ENCODE measurements around the gene DHDH. TPM values are rescaled to one million over a fixed set of nuclear protein-coding genes. Genes with fewer than 3 reads are reported as not detected.

DHDH gene
- total RNA-seq, 5 donors from 2014 or later (not counting 1 experiment from before 2014, with no cell fraction given), result 0.93 to 1.7 (median 1.2) TPM

- Histone ChIP-seq H3K36me3 (ENCODE audit: control insufficient read depth in 2 of 2, extremely low read depth in 1 of 2, insufficient read depth in 1 of 2, low read length in 1 of 2) (peaks cover 6 to 78% of the 10 kb centered on the region in 2 donors), H3K27me3 (replicated peaks in 1 of 2; ENCODE audit: control insufficient read depth in 2 of 2, extremely low read depth in 1 of 2, insufficient read depth in 2 of 2, low read length in 1 of 2) (no peaks in the 10 kb centered on the region), H3K4me3 (ENCODE audit: control insufficient read depth in 1 of 2, extremely low read depth in 1 of 2, low read length in 1 of 2) (no peak overlapping the region), H3K9me3 (no peaks in the 10 kb centered on the region), H3K27ac (ENCODE audit: low read length) (no peak overlapping the region), H3K4me1 (ENCODE audit: control insufficient read depth in 1 of 2, extremely low read depth in 1 of 2, insufficient read depth in 2 of 2, low read length in 2 of 2) (no peaks in the 10 kb centered on the region)
- DNase-seq (no peak), ATAC-seq (replicated peaks in 1 of 4) (no peak)
- POLR2A ChIA-PET, result interaction anchor here in 1 of 2 donors (0.7 kb wide), 1 partner anchor 83 kb away, joined by 3 read pairs; the partner anchor contains the start of gene RUVBL2
- WGBS (ENCODE audit: insufficient coverage), result 100% methylated on average over 2 of the region's 2 CpGs
- CTCF ChIA-PET, result no interaction called here
- Mint-ChIP-seq H3K4me1 (no peaks in the 10 kb centered on the region), H3K9me3 (no peaks in the 10 kb centered on the region), H3K27ac (no peak overlapping the region), H3K36me3 (peaks cover 38% of the 10 kb centered on the region), H3K27me3 (no peaks in the 10 kb centered on the region), H3K4me3 (no peak overlapping the region)
Measured at GRCh38 chr19:48910803-48911202, 22.7 kb upstream of the DHDH start.

- Mint-ChIP-seq H3K4me1 (no peaks in the 10 kb centered on the region), H3K27me3 (no peaks in the 10 kb centered on the region), H3K36me3 (peaks cover 39% of the 10 kb centered on the region), H3K9me3 (no peaks in the 10 kb centered on the region), H3K4me3 (no peak overlapping the region), H3K27ac (no peak overlapping the region)
- WGBS (ENCODE audit: insufficient coverage), result 100% methylated on average over 2 of the region's 9 CpGs
- H3K27me3 ChIP-seq (replicated peaks in 1 of 2; ENCODE audit: control insufficient read depth in 2 of 2, extremely low read depth in 1 of 2, insufficient read depth in 2 of 2, low read length in 1 of 2), result no peaks in the 10 kb centered on the region
- no peaks in the 10 kb centered on the region for H3K4me1 ChIP-seq (ENCODE audit: control insufficient read depth in 1 of 2, extremely low read depth in 1 of 2, insufficient read depth in 2 of 2, low read length in 2 of 2)
- no peaks in the 10 kb centered on the region for H3K9me3 ChIP-seq
- peaks cover 6 to 75% of the 10 kb centered on the region in 2 donors for H3K36me3 ChIP-seq (ENCODE audit: control insufficient read depth in 2 of 2, extremely low read depth in 1 of 2, insufficient read depth in 1 of 2, low read length in 1 of 2)
- POLR2A ChIA-PET, result no interaction called here
- peak in 14 of 35 experiments; percentile 12 to 53 (median 23) for DNase-seq
- no peak overlapping the region for H3K27ac ChIP-seq (ENCODE audit: low read length)
- CTCF ChIA-PET, result no interaction called here
- no peak overlapping the region for H3K4me3 ChIP-seq (ENCODE audit: control insufficient read depth in 1 of 2, extremely low read depth in 1 of 2, low read length in 1 of 2)
- ATAC-seq (replicated peaks in 1 of 4), result peak; percentile 43 to 83 (median 52)
Measured at GRCh38 chr19:48913114-48913889, 20.2 kb upstream of the DHDH start.

GRCh38 chr19:48914181-48914580, 19.3 kb upstream of the DHDH start:
- no peak overlapping the region for H3K27ac Mint-ChIP-seq
- H3K27me3 Mint-ChIP-seq, result no peaks in the 10 kb centered on the region
- H3K4me1 ChIP-seq (ENCODE audit: control insufficient read depth in 1 of 2, extremely low read depth in 1 of 2, insufficient read depth in 2 of 2, low read length in 2 of 2), result no peaks in the 10 kb centered on the region
- 100% methylated on average over 4 of the region's 8 CpGs for WGBS (ENCODE audit: insufficient coverage)
- no peak overlapping the region for H3K27ac ChIP-seq (ENCODE audit: low read length)
- H3K36me3 Mint-ChIP-seq, result peaks cover 48% of the 10 kb centered on the region
- CTCF ChIA-PET, result interaction anchor here in 1 of 2 donors (0.5 kb wide), 1 partner anchor 35 kb away, joined by 6 read pairs; no protein-coding TSS in a partner anchor
- no peak overlapping the region for H3K4me3 ChIP-seq (ENCODE audit: control insufficient read depth in 1 of 2, extremely low read depth in 1 of 2, low read length in 1 of 2)
- H3K4me3 Mint-ChIP-seq, result no peak overlapping the region
- H3K9me3 Mint-ChIP-seq, result no peaks in the 10 kb centered on the region
- POLR2A ChIA-PET, result no interaction called here
- no peaks in the 10 kb centered on the region for H3K4me1 Mint-ChIP-seq
- ATAC-seq (replicated peaks in 1 of 4) (no peak), DNase-seq (no peak)
- peaks cover 6 to 79% of the 10 kb centered on the region in 2 donors for H3K36me3 ChIP-seq (ENCODE audit: control insufficient read depth in 2 of 2, extremely low read depth in 1 of 2, insufficient read depth in 1 of 2, low read length in 1 of 2)
- no peaks in the 10 kb centered on the region for H3K9me3 ChIP-seq
- H3K27me3 ChIP-seq (replicated peaks in 1 of 2; ENCODE audit: control insufficient read depth in 2 of 2, extremely low read depth in 1 of 2, insufficient read depth in 2 of 2, low read length in 1 of 2), result no peaks in the 10 kb centered on the region

GRCh38 chr19:48915757-48916156, 17.7 kb upstream of the DHDH start:
- whole genome bisulfite sequencing (ENCODE audit: insufficient coverage), result no CpG with 5 or more reads among the region's 8 CpGs
- Histone ChIP-seq H3K9me3 (no peaks in the 10 kb centered on the region), H3K27ac (ENCODE audit: low read length) (no peak overlapping the region), H3K4me3 (ENCODE audit: control insufficient read depth in 1 of 2, extremely low read depth in 1 of 2, low read length in 1 of 2) (no peak overlapping the region), H3K4me1 (ENCODE audit: control insufficient read depth in 1 of 2, extremely low read depth in 1 of 2, insufficient read depth in 2 of 2, low read length in 2 of 2) (no peaks in the 10 kb centered on the region), H3K27me3 (replicated peaks in 1 of 2; ENCODE audit: control insufficient read depth in 2 of 2, extremely low read depth in 1 of 2, insufficient read depth in 2 of 2, low read length in 1 of 2) (no peaks in the 10 kb centered on the region), H3K36me3 (ENCODE audit: control insufficient read depth in 2 of 2, extremely low read depth in 1 of 2, insufficient read depth in 1 of 2, low read length in 1 of 2) (peaks cover 6 to 69% of the 10 kb centered on the region in 2 donors)
- ChIA-PET CTCF (no interaction called here), POLR2A (interaction anchor here in 1 of 2 donors (0.7 kb wide), 1 partner anchor 15 kb away, joined by 9 read pairs; no protein-coding TSS in a partner anchor)
- H3K27me3 Mint-ChIP-seq, result no peaks in the 10 kb centered on the region
- H3K4me3 Mint-ChIP-seq, result no peak overlapping the region
- no peaks in the 10 kb centered on the region for H3K4me1 Mint-ChIP-seq
- H3K36me3 Mint-ChIP-seq, result peaks cover 47% of the 10 kb centered on the region
- DNase-seq (no peak), ATAC-seq (replicated peaks in 1 of 4) (no peak)
- H3K27ac Mint-ChIP-seq, result peak overlapping the region in 1 of 2 donors; percentile 7
- H3K9me3 Mint-ChIP-seq, result no peaks in the 10 kb centered on the region

GRCh38 chr19:48918071-48918470, 15.4 kb upstream of the DHDH start:
- no peak for DNase-seq
- Mint-ChIP-seq H3K36me3 (peaks cover 34% of the 10 kb centered on the region), H3K4me3 (no peak overlapping the region), H3K9me3 (no peaks in the 10 kb centered on the region), H3K4me1 (no peaks in the 10 kb centered on the region), H3K27ac (no peak overlapping the region), H3K27me3 (no peaks in the 10 kb centered on the region)
- Histone ChIP-seq H3K27ac (ENCODE audit: low read length) (no peak overlapping the region), H3K4me1 (ENCODE audit: control insufficient read depth in 1 of 2, extremely low read depth in 1 of 2, insufficient read depth in 2 of 2, low read length in 2 of 2) (no peaks in the 10 kb centered on the region), H3K36me3 (ENCODE audit: control insufficient read depth in 2 of 2, extremely low read depth in 1 of 2, insufficient read depth in 1 of 2, low read length in 1 of 2) (peaks cover 16 to 64% of the 10 kb centered on the region in 2 donors), H3K27me3 (replicated peaks in 1 of 2; ENCODE audit: control insufficient read depth in 2 of 2, extremely low read depth in 1 of 2, insufficient read depth in 2 of 2, low read length in 1 of 2) (no peaks in the 10 kb centered on the region), H3K9me3 (no peaks in the 10 kb centered on the region), H3K4me3 (ENCODE audit: control insufficient read depth in 1 of 2, extremely low read depth in 1 of 2, low read length in 1 of 2) (no peak overlapping the region)
- ATAC-seq (replicated peaks in 1 of 4), result no peak
- ChIA-PET POLR2A (interaction anchor here in 1 of 2 donors (0.6 kb wide), 1 partner anchor 49 kb away, joined by 3 read pairs; no protein-coding TSS in a partner anchor), CTCF (interaction anchor here in 1 of 2 donors (1.1 kb wide), 1 partner anchor 75 kb away, joined by 4 read pairs; the partner anchor contains the start of gene RUVBL2)
- WGBS (ENCODE audit: insufficient coverage), result 81% methylated on average over 6 of the region's 6 CpGs

- Histone ChIP-seq H3K27ac (ENCODE audit: low read length) (no peak overlapping the region), H3K36me3 (ENCODE audit: control insufficient read depth in 2 of 2, extremely low read depth in 1 of 2, insufficient read depth in 1 of 2, low read length in 1 of 2) (peaks cover 14 to 58% of the 10 kb centered on the region in 2 donors), H3K4me1 (ENCODE audit: control insufficient read depth in 1 of 2, extremely low read depth in 1 of 2, insufficient read depth in 2 of 2, low read length in 2 of 2) (no peaks in the 10 kb centered on the region), H3K4me3 (ENCODE audit: control insufficient read depth in 1 of 2, extremely low read depth in 1 of 2, low read length in 1 of 2) (no peak overlapping the region), H3K9me3 (no peaks in the 10 kb centered on the region), H3K27me3 (replicated peaks in 1 of 2; ENCODE audit: control insufficient read depth in 2 of 2, extremely low read depth in 1 of 2, insufficient read depth in 2 of 2, low read length in 1 of 2) (no peaks in the 10 kb centered on the region)
- DNase-seq (peak in 2 of 35 experiments; percentile 17 to 36), ATAC-seq (replicated peaks in 1 of 4) (peak; percentile 48 to 73 (median 53))
- POLR2A ChIA-PET, result interaction anchor here in 1 of 2 donors (0.5 kb wide), 1 partner anchor 1187 kb away, joined by 4 read pairs; no protein-coding TSS in a partner anchor
- 100% methylated on average over 3 of the region's 18 CpGs for WGBS (ENCODE audit: insufficient coverage)
- H3K36me3 Mint-ChIP-seq, result peaks cover 33% of the 10 kb centered on the region
- H3K9me3 Mint-ChIP-seq, result no peaks in the 10 kb centered on the region
- H3K27me3 Mint-ChIP-seq, result no peaks in the 10 kb centered on the region
- CTCF ChIA-PET, result interaction anchor here in 1 of 2 donors (0.5 to 1.1 kb wide), 3 partner anchors 75 to 557 kb away, joined by 3 to 4 read pairs (median 3); partner anchors contain the start of gene RUVBL2
- H3K4me3 Mint-ChIP-seq, result no peak overlapping the region
- H3K27ac Mint-ChIP-seq, result no peak overlapping the region
- H3K4me1 Mint-ChIP-seq, result no peaks in the 10 kb centered on the region
Measured at GRCh38 chr19:48918801-48919247, 14.7 kb upstream of the DHDH start.
